KG1 (cell line): ENCODE results near the gene DPYSL5.

ENCODE experiments used
- DNase-seq: peaks from one replicate; lab custom pipeline; 2025; lab: John Stamatoyannopoulos, UW

DPYSL5 gene

DNA sequence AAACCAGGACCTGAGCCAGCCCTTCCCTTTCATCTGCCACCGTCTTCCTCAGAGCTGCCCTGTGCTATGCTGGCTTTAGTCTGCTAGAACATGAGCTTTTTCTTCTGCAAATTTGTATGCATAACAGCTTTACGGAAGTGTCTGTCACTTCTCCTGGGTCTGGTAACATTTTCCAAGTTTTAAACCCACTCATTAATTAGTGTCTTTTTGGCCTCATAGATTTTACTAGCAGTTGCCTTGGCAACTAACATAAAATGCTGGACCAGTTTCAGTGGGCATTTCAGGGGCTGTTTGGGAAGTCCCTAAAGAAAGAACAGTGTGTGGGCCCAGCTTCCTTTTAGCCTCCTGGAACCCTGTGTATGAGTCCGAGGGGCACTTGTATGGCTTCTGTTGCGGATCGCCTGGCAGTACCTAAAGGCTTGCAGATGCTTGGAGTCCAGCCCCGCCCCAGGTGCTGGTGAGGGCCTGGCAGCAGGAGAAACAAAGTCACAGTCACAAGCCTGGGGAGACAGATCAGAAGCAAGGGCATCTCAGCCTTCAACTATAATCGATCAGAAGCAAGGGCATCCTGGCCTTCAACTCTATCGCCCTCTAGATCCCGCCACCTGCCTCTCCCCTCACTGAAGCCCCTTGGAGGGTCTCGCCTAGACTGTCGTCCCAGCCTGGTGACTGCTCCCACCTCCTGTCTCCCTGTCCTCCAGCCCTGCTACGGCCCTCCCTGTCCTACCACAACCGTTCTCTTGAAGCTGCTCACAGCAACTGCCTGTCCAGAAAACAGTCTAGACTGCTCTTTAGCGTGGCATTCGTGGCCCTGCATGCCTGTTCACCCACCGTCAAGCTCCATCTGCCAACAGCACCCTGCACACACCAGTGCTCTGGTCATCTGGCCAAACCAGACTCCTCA lies 85.8 kb downstream of the DPYSL5 start:
- no peak for DNase-seq

- no peak for DNase-seq
Measured at GRCh38 chr2:26934335-26934724, 86.4 kb downstream of the DPYSL5 start.

DNA sequence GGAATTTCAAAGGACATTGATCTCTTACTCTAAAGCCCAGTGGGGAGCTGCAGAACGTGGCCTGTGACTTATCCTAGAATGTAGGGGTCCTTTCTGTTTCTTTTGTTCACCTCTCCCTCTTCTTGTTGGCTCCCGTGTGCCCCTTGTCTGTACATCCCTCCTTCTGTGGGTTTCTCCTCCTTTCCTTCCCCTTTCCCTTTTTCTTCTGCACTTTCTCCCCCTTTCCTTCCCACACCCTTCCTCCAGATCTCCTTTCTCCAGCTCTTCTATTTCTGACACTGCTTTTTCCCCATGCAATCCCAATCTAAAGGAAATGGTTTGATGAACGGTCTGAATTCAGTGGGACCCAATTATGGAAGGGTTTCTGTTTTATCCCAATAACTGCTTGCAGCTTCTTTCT lies 87.1 kb downstream of the DPYSL5 start:
- no peak for DNase-seq

DNA sequence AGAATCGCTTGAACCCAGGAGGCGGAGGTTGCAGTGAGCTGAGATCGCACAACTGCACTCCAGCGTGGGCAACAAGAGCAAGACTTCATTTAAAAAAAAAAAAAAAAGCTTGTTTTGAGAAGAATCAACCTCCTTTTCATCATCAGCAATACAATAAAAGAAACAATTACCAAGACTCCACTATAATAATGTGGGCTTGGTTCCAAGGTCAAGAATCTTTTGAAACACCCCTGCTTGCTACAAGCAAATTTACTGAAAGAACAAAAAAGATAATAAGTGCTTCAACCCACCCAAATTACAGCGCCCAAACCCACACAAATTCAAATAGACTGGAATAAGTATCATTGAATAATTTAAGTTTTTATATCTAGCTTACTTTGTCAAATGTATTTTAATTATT lies 88.9 kb downstream of the DPYSL5 start:
- DNase-seq, result no peak

DNA sequence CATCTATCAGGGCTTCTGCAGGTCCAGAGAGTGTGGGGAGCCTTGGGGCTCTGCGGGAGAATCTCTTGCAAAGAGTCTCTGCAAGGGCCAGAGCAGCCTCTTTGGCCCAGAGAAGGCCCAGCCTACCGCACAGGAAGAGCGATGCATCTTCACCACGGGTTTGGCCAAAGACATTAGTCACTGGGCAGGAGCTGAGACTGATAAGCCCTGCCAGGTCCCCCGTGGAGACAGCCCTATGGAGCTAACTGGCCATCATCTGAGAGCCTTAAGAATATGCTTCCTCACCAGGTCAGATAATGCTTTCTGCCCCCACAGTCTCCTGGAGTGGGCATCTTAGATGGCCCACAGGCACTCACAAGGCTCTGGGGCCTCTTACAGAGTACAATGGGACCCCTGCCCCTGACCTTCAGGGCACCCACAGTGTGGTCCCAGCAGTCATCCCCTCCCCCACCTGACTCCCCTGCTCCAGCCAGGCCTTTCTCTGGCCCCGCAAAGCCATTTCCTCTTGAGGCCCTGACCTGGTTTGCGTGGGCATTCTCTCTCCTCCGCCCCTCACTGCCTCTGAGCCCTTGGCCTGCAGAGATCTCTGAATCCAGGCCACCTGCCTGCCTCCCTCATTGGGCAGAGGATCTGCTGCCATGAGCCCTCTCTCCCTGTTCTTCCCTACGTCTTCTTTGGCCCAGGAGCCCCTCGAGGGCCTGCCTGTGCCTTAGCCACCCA lies 90.6 kb downstream of the DPYSL5 start:
- no peak for DNase-seq

GRCh38 chr2:26940001-26940400 lies 92.1 kb downstream of the DPYSL5 start:
- DNase-seq, result no peak

- DNase-seq, result no peak
Measured at GRCh38 chr2:26941486-26941885, 93.6 kb downstream of the DPYSL5 start.

GRCh38 chr2:26942543-26943295 lies 94.8 kb downstream of the DPYSL5 start:
- no peak for DNase-seq

DNA sequence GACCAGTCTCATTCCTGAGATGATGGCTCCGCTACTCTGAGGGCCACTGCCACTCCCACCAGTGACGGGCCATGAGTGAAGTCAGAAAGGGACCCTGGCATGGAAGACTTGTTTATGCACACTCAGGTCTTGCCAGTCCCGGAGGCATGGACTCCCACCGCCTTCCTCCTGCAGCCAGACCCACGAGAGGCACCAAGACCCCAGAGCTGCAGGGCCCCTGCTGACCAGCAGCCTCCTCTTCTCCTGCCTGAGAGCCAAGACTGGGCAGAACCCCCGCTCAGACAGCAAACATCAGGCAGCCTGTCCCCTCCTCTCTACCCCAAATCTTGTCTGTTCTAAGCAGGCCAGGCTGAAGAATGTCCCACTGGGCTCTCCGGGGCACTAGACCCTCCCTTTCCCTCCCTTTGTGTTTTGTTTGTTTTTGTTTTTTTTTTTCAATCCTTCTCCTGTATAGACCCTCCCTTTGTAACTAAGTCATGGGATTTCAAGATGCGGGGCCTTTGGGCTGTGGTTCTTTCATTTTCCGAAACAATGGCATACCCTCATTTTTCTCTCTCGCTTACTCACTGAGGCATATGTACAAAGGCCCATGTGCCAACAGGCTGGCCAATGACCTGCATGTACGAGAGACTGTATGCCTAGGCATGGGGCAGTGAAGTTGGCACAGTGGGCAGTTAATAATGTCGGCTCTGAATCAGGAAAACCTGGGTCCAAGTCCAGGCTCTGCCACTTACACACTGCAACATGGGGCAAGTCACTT lies 98.2 kb downstream of the DPYSL5 start:
- DNase-seq, result no peak

- DNase-seq, result no peak
Measured at GRCh38 chr2:26946841-26947784, 99.2 kb downstream of the DPYSL5 start.

DNA sequence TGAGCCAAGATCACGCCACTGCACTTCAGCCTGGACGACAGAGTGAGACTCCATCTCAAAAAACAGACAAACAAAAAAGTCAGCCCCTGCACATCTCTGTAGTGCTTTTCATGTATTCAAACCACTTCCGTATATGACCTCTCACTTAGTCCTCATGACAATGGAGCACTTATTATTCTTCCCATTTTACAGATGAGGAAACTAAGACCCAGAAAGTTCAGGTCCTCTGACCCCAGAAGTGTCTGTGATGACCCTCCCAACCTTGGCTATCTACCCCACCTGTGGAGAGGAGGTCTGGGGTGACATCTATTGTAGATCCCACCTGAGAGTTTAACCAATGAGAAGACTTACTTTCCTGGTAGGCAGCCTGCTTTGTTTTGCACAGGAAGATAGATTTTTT lies 100.9 kb downstream of the DPYSL5 start:
- no peak for DNase-seq

GRCh38 chr2:26950246-26950645 lies 102.3 kb downstream of the DPYSL5 start:
- no peak for DNase-seq

DNA sequence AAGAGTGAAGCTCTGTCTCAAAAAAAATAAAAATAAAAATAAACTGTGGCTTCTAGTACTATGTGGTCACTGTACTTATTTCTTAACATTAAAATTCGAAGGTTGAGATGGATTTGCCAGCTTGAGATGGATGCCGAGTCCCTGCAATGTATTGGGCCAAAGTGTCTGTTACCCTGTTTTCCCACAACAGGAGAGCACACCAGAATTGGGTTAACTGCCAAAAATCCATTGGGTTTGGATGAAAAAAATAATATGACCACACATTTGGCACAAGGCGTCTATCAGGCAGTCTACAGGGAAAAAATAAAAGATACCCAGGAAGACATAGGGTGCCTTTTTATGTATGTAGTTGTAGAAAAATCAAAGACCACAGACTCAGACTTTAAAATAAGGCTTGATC lies 103.3 kb downstream of the DPYSL5 start:
- DNase-seq, result no peak

DNA sequence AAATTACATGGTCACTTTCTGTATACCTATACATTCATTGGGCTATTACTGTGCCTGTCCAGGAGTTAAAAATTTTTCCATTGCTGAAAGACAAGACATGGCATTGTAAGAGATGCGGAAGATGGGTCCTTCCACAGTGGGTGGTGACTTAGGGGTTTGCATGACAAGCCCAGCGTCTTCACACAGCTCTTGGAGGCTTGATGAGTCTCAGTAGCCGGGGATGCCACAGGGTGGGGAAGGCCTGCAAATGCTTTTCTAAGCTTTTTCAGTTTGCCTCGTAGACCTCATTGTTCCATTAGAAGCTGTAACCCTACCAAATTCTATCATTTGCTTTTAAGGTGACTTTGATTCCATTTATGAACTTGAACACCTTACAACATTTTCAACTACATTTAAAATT lies 104.4 kb downstream of the DPYSL5 start:
- no peak for DNase-seq

GRCh38 chr2:26954135-26954534 lies 106.2 kb downstream of the DPYSL5 start:
- no peak for DNase-seq

DNA sequence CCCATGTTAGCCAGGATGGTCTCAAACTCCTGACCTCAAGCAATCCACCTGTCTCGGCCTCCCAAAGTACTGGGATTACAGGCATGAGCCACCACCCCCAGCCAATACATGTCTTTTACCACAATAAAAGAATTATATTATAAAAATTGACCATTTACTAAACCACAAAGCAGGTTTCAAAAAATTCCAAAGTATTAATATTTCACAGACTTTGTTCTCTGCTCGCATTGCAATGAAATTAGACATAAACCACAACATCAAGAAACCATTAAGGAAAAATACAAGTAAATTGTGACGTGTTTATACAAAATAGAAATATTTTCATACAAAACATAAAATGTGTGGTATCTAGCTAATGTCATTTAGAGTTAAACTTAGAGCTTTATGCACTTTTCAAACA lies 109.1 kb downstream of the DPYSL5 start:
- DNase-seq, result no peak

DNA sequence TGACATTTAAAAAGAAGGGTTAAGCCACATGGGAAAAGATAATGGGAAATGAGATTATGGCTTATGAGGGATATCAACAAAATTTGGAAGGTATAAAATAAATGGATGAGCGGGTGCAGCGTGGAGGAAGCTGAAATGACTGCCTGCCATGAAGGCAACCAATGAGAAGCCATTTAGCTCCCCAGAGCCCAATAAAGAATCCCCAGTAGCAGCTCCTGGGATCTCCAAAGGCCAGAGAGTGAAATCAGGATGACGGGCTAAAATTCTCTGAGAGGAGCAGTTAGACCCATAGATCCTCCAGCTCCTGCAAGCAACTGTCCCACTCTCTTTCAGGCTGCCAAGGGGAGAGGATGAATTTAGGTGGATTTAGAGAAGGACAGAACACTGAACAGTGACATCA lies 109.6 kb downstream of the DPYSL5 start:
- no peak for DNase-seq

GRCh38 chr2:26959331-26959730 lies 111.4 kb downstream of the DPYSL5 start:
- no peak for DNase-seq

- DNase-seq, result no peak
Measured at GRCh38 chr2:26964446-26965130, 116.7 kb downstream of the DPYSL5 start.

DNA sequence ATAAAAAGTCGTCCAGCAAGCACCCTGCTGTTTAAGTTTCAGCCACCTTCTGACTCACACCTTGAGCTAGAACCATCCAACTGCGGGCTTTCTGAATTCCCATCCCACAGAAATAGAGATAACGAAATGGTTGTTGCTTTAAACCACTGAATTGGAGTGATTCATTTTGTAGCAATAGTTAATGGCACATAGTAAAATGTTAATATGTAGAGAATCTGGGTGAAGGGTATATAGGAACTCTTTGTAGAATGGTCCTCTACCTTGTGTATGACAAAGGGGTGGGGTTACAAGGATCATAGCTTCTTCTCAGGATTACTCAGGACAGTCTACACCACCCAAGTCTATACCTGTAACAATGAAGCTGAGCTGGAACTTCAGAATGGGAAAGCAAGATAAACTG lies 120.1 kb downstream of the DPYSL5 start:
- no peak for DNase-seq
